ENCODE results near the gene TMPRSS7. TPM values are rescaled to one million over a fixed set of nuclear protein-coding genes. Genes with fewer than 3 reads are reported as not detected.

Gene TMPRSS7
- total RNA-seq, 1 experiment from 2014 or later = 0.10 TPM

GRCh38 chr3:112093180-112093522 is 58.6 kb downstream of the TMPRSS7 start:
- no peak for DNase-seq (ENCODE audit: low read depth)

GRCh38 chr3:112095731-112096130 is 61.2 kb downstream of the TMPRSS7 start:
- no peak for DNase-seq (ENCODE audit: low read depth)

- no peak for DNase-seq (ENCODE audit: low read depth)
Measured at GRCh38 chr3:112096176-112096575, 61.6 kb downstream of the TMPRSS7 start.

GRCh38 chr3:112097378-112097777 is 62.8 kb downstream of the TMPRSS7 start:
- peak; percentile 100 for DNase-seq (ENCODE audit: low read depth)

- DNase-seq (ENCODE audit: low read depth) = peak; percentile 99
Measured at GRCh38 chr3:112101916-112102315, 67.4 kb downstream of the TMPRSS7 start.

- no peak for DNase-seq (ENCODE audit: low read depth)
Measured at GRCh38 chr3:112104774-112105173, 70.2 kb downstream of the TMPRSS7 start.

GRCh38 chr3:112109322-112109721 is 74.8 kb downstream of the TMPRSS7 start:
- DNase-seq (ENCODE audit: low read depth) = no peak

GRCh38 chr3:112111785-112112402 is 77.4 kb downstream of the TMPRSS7 start:
- DNase-seq (ENCODE audit: low read depth) = peak; percentile 55

GRCh38 chr3:112114576-112115160 is 80.1 kb downstream of the TMPRSS7 start:
- DNase-seq (ENCODE audit: low read depth) = no peak

GRCh38 chr3:112115161-112115739 is 80.7 kb downstream of the TMPRSS7 start:
- DNase-seq (ENCODE audit: low read depth) = no peak

- no peak for DNase-seq (ENCODE audit: low read depth)
Measured at GRCh38 chr3:112115806-112116383, 81.4 kb downstream of the TMPRSS7 start.

- no peak for DNase-seq (ENCODE audit: low read depth)
Measured at GRCh38 chr3:112116748-112117186, 82.2 kb downstream of the TMPRSS7 start.

- no peak for DNase-seq (ENCODE audit: low read depth)
Measured at GRCh38 chr3:112117415-112117814, 82.9 kb downstream of the TMPRSS7 start.

- no peak for DNase-seq (ENCODE audit: low read depth)
Measured at GRCh38 chr3:112117841-112118571, 83.5 kb downstream of the TMPRSS7 start.

- DNase-seq (ENCODE audit: low read depth) = no peak
Measured at GRCh38 chr3:112119962-112120836, 85.7 kb downstream of the TMPRSS7 start.

- DNase-seq (ENCODE audit: low read depth) = no peak
Measured at GRCh38 chr3:112121577-112122547, 87.3 kb downstream of the TMPRSS7 start.

- DNase-seq (ENCODE audit: low read depth) = no peak
Measured at GRCh38 chr3:112122870-112123269, 88.3 kb downstream of the TMPRSS7 start.

GRCh38 chr3:112123548-112123947 is 89.0 kb downstream of the TMPRSS7 start:
- DNase-seq (ENCODE audit: low read depth) = no peak

- no peak for DNase-seq (ENCODE audit: low read depth)
Measured at GRCh38 chr3:112124907-112125607, 90.5 kb downstream of the TMPRSS7 start.

Data from HT1080 (cell line).